Prostate gland (tissue), 2 donors: ENCODE results near the gene SLC22A17.

Source experiments
- POLR2A ChIP-seq: fragments of 450-650 bp; IDR thresholded peaks from one replicate; pipeline ENCODE4 v1.6.1; 2016; ENCODE audit warnings: antibody characterized with exemption, mild to moderate bottlenecking
- TF ChIP-seq, protein P1 (sequence below), 4 experiments: fragments of 200-600 bp in 2 of 4; fragments of 450-650 bp in 2 of 4; sonication (generic) in 2 of 4; IDR thresholded peaks; 1 replicate in 3 of 4; 2 replicates in 1 of 4; pipeline ENCODE4 v1.5.1; 2016 to 2019; ENCODE audit warnings: antibody characterized with exemption in 4 of 4, mild to moderate bottlenecking in 2 of 4, moderate library complexity in 2 of 4

DNA sequence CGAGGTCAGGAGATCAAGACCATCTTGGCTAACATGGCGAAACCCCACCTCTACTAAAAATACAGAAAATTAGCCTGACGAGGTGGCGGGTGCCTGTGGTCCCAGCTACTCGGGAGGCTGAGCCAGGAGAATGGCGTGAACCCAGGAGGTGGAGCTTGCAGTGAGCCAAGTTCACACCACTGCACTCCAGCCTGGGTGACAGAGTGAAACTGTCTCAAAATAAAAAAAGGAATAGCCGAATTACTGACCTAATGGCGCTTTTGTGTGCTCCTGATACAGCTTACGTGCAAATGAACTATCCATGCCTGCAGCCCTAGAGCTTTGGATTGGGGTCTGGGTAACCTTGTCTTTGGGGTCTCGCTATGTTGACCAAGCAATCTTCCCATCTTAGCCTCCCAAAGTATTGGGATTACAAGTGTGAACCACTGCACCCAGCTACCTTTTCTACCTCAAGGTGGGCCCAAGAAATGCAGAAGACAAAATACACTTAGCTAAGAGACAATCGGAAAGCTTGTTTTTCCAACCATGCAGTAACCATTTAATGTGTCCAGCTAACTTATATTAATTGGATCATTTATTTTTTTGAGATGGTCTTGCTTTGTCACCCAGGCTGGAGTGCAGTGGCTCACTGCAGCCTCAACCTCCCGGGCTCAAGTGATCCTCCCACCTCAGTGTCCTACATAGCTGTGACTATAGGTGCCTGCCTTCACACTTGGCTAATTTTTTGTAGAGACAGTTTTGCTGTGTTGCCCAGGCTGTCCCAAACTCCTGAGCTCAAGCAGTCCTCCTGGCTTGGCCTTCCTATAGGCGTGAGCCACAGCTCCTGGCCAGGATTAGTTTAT is 26.0 kb downstream of the SLC22A17 start:
- TF ChIP-seq, protein P1, sequence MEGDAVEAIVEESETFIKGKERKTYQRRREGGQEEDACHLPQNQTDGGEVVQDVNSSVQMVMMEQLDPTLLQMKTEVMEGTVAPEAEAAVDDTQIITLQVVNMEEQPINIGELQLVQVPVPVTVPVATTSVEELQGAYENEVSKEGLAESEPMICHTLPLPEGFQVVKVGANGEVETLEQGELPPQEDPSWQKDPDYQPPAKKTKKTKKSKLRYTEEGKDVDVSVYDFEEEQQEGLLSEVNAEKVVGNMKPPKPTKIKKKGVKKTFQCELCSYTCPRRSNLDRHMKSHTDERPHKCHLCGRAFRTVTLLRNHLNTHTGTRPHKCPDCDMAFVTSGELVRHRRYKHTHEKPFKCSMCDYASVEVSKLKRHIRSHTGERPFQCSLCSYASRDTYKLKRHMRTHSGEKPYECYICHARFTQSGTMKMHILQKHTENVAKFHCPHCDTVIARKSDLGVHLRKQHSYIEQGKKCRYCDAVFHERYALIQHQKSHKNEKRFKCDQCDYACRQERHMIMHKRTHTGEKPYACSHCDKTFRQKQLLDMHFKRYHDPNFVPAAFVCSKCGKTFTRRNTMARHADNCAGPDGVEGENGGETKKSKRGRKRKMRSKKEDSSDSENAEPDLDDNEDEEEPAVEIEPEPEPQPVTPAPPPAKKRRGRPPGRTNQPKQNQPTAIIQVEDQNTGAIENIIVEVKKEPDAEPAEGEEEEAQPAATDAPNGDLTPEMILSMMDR (IDR thresholded peaks at IDR 0.05): no peak
- TF ChIP-seq POLR2A: no peak
